Subcutaneous adipose tissue (tissue), 4 donors: ENCODE measurements around the gene RBMS3. TPM values are rescaled to one million over a fixed set of nuclear protein-coding genes. Genes with fewer than 3 reads are reported as not detected.

Source experiments
- CTCF ChIP-seq: fragments of 450-650 bp; IDR thresholded peaks from one replicate; pipeline ENCODE4 v1.5.1; 2016; ENCODE audit warnings: low read depth, mild to moderate bottlenecking, control low read depth, antibody characterized with exemption, moderate library complexity
- total RNA-seq, 4 donors: library from RNA; depleted of rRNA; stranded (reverse); fragments of >200 nt; gene quantifications; one replicate each; pipeline ENCODE4 v1.1.0, GENCODE V29; 2016

The RBMS3 gene
- total RNA-seq, 4 donors from 2014 or later, result 98.6 to 171 (median 117) TPM

- no peak for TF ChIP-seq CTCF
These were observed 313.4 kb downstream of the RBMS3 start for GRCh38 chr3:29594261-29594660.

GRCh38 chr3:29597376-29598008 lies 316.6 kb downstream of the RBMS3 start:
- TF ChIP-seq CTCF, result no peak

- no peak for TF ChIP-seq CTCF
These were observed 321.2 kb downstream of the RBMS3 start for GRCh38 chr3:29601861-29602585.

GRCh38 chr3:29605845-29606244 lies 325.0 kb downstream of the RBMS3 start:
- no peak for TF ChIP-seq CTCF

- TF ChIP-seq CTCF, result no peak
These were observed 325.5 kb downstream of the RBMS3 start for GRCh38 chr3:29606416-29606815.

GRCh38 chr3:29608414-29609327 lies 327.8 kb downstream of the RBMS3 start:
- no peak for TF ChIP-seq CTCF

GRCh38 chr3:29609328-29609811 lies 328.5 kb downstream of the RBMS3 start:
- no peak for TF ChIP-seq CTCF
